SK-N-SH (cell line): Measurements from ENCODE around the gene ZNF385A. TPM values are rescaled to one million over a fixed set of nuclear protein-coding genes. Genes with fewer than 3 reads are reported as not detected.
A peak's percentile ranks its signal among the peaks of the same experiment; 100 is the strongest.

Experiments
- CTCF ChIA-PET: fragments of 300-600, 350-600 bp; formaldehyde crosslinking; extraction: SDS; loops from one replicate; lab custom pipeline; 2021; lab: Yijun Ruan, JAX
- POLR2A ChIA-PET: fragments of 350-600 bp; sonication (Branson Sonifier 250); formaldehyde crosslinking; extraction: SDS; loops from one replicate; lab custom pipeline; 2020; ENCODE audit warnings: antibody characterized with exemption, inconsistent platforms; lab: Yijun Ruan, JAX
- DNase-seq: peaks from one replicate; pipeline ENCODE4 v3.0.0; 2012
- H2AFZ ChIP-seq: fragments of 200-600 bp; sonication (generic); 2 replicates; pipeline ENCODE4 v1.8.1; 2016; ENCODE audit warnings: antibody characterized with exemption, mild to moderate bottlenecking, low read depth
- H3F3A ChIP-seq: fragments of 200-600 bp; sonication (generic); replicated peaks from 2 replicates; pipeline ENCODE3; 2016; ENCODE audit warnings: antibody characterized with exemption, mild to moderate bottlenecking; ENCODE audit not compliant: insufficient read depth
- H3K27ac ChIP-seq, 2 experiments: fragments of 200-500 bp in 1 of 2; fragments of 200-600 bp in 1 of 2; sonication (Bioruptor generic) in 1 of 2; sonication (generic), shearing (Covaris generic) in 1 of 2; 2 replicates each; pipeline versions ENCODE4 v1.5.1 to v1.6.1; 2014 to 2016; ENCODE audit warnings: low read depth in 2 of 2, inconsistent platforms in 1 of 2, low read length in 1 of 2, mild to moderate bottlenecking in 1 of 2, mixed read lengths in 1 of 2
- H3K27me3 ChIP-seq: fragments of 200-600 bp; sonication (generic), shearing (Covaris generic); 2 replicates; pipeline ENCODE4 v1.6.1; 2016; ENCODE audit warnings: mixed run types; ENCODE audit not compliant: insufficient read depth
- H3K36me3 ChIP-seq, 2 experiments: fragments of 200-500 bp in 1 of 2; fragments of 200-600 bp in 1 of 2; sonication (Bioruptor generic) in 1 of 2; sonication (generic) in 1 of 2; replicated peaks in 1 of 2; 2 replicates each; pipeline versions ENCODE3 to v1.5.1; 2014 to 2016; ENCODE audit warnings: low read length in 1 of 2, mild to moderate bottlenecking in 1 of 2; ENCODE audit not compliant: insufficient read depth in 2 of 2, control insufficient read depth in 1 of 2
- H3K4me1 ChIP-seq, 2 experiments: fragments of 200-500 bp in 1 of 2; fragments of 200-600 bp in 1 of 2; sonication (Bioruptor generic) in 1 of 2; sonication (generic), shearing (Covaris generic) in 1 of 2; 2 replicates each; pipeline versions ENCODE4 v1.5.1 to v1.6.1; 2014 to 2016; ENCODE audit warnings: low read depth in 1 of 2, low read length in 1 of 2, mixed run types in 1 of 2; ENCODE audit not compliant: insufficient read depth in 2 of 2, control insufficient read depth in 1 of 2
- H3K4me2 ChIP-seq: fragments of 200-600 bp; sonication (generic), shearing (Covaris generic); 2 replicates; pipeline ENCODE4 v1.6.1; 2017; ENCODE audit warnings: mixed run types
- H3K4me3 ChIP-seq, 2 experiments: fragments of 200-500 bp in 1 of 2; fragments of 200-600 bp in 1 of 2; sonication (Bioruptor generic) in 1 of 2; sonication (generic), shearing (Covaris generic) in 1 of 2; 2 replicates each; pipeline versions ENCODE4 v1.5.1 to v1.8.1; 2014 to 2016; ENCODE audit warnings: low read depth in 2 of 2, inconsistent platforms in 1 of 2, low read length in 1 of 2, mild to moderate bottlenecking in 1 of 2, mixed read lengths in 1 of 2, moderate library complexity in 1 of 2
- H3K79me2 ChIP-seq: fragments of 200-600 bp; sonication (generic); 2 replicates; pipeline ENCODE4 v1.8.1; 2017; ENCODE audit warnings: mild to moderate bottlenecking; ENCODE audit not compliant: insufficient read depth
- H3K9ac ChIP-seq: fragments of 200-600 bp; sonication (generic); 2 replicates; pipeline ENCODE4 v1.6.1; 2017; ENCODE audit warnings: mixed run types
- H3K9me2 ChIP-seq: fragments of 200-600 bp; sonication (generic); 2 replicates; pipeline ENCODE4 v1.6.1; 2017; ENCODE audit warnings: mixed run types
- H3K9me3 ChIP-seq: fragments of 200-600 bp; sonication (generic); 2 replicates; pipeline ENCODE4 v1.6.1; 2017; ENCODE audit warnings: mixed run types, mild to moderate bottlenecking, moderate library complexity
- H4K20me1 ChIP-seq: fragments of 200-600 bp; sonication (generic); 2 replicates; pipeline ENCODE4 v1.6.1; 2017; ENCODE audit warnings: mild to moderate bottlenecking, mixed run types; ENCODE audit not compliant: insufficient read depth
- CTCF ChIP-seq: fragments of 200-600 bp; sonication (generic); IDR thresholded peaks from 2 replicates; pipeline ENCODE4 v1.6.1; 2017; ENCODE audit warnings: antibody characterized with exemption, mild to moderate bottlenecking, moderate library complexity
- ELF1 ChIP-seq: IDR thresholded peaks from 2 replicates; pipeline ENCODE4 v1.4.0; 2012
- EP300 ChIP-seq, 2 experiments: IDR thresholded peaks; 2 replicates each; pipeline versions ENCODE4 v1.4.0 to v1.6.1; 2012; ENCODE audit warnings: borderline replicate concordance in 1 of 2, low read depth in 1 of 2, low read length in 1 of 2
- FOSL2 ChIP-seq: IDR thresholded peaks from 2 replicates; pipeline ENCODE4 v1.4.0; 2012; ENCODE audit warnings: low read depth, mild to moderate bottlenecking, moderate library complexity, borderline replicate concordance
- FOXJ3 ChIP-seq: sonication (generic); formaldehyde crosslinking; IDR thresholded peaks from 2 replicates; pipeline ENCODE4 v1.5.1; 2020; ENCODE audit warnings: mild to moderate bottlenecking, missing genetic modification reagents
- MEF2A ChIP-seq: IDR thresholded peaks from 2 replicates; pipeline ENCODE4 v1.4.0; 2012; ENCODE audit warnings: low read depth, borderline replicate concordance
- POLR2AphosphoS5 ChIP-seq: IDR thresholded peaks from 2 replicates; pipeline ENCODE4 v1.6.1; 2012; ENCODE audit warnings: low read depth, low read length
- RAD21 ChIP-seq: IDR thresholded peaks from 2 replicates; pipeline ENCODE4 v1.6.1; 2012; ENCODE audit warnings: mild to moderate bottlenecking, low read length
- RCOR1 ChIP-seq: fragments of 150-350 bp; IDR thresholded peaks from 2 replicates; pipeline ENCODE4 v1.6.1; 2017; ENCODE audit warnings: antibody characterized with exemption, low read length
- REST ChIP-seq: IDR thresholded peaks from 2 replicates; pipeline ENCODE4 v1.6.1; 2012; ENCODE audit warnings: mild to moderate bottlenecking, low read depth, low read length, moderate library complexity
- RFX5 ChIP-seq: IDR thresholded peaks from 2 replicates; pipeline ENCODE4 v1.6.1; 2012; ENCODE audit warnings: mild to moderate bottlenecking, improper control_type of control experiment, low read length
- SIN3A ChIP-seq: IDR thresholded peaks from 2 replicates; pipeline ENCODE4 v1.6.1; 2012; ENCODE audit warnings: low read depth, mild to moderate bottlenecking, low read length, moderate library complexity, borderline replicate concordance
- TAF1 ChIP-seq: IDR thresholded peaks from 2 replicates; pipeline ENCODE4 v1.6.1; 2012; ENCODE audit warnings: low read depth, mild to moderate bottlenecking, low read length, moderate library complexity, borderline replicate concordance
- TCF12 ChIP-seq: IDR thresholded peaks from 2 replicates; pipeline ENCODE4 v1.4.0; 2012
- TEAD4 ChIP-seq: IDR thresholded peaks from 2 replicates; pipeline ENCODE4 v1.4.0; 2012; ENCODE audit warnings: mild to moderate bottlenecking, borderline replicate concordance; ENCODE audit not compliant: insufficient read depth
- USF1 ChIP-seq: IDR thresholded peaks from 2 replicates; pipeline ENCODE4 v1.4.0; 2012; ENCODE audit warnings: low read depth, borderline replicate concordance
- YY1 ChIP-seq: IDR thresholded peaks from 2 replicates; pipeline ENCODE4 v1.4.0; 2012; ENCODE audit warnings: low read depth, mild to moderate bottlenecking
- ZBTB33 ChIP-seq: IDR thresholded peaks from 2 replicates; pipeline ENCODE4 v1.4.0; 2012; ENCODE audit warnings: low read depth, borderline replicate concordance
- WGBS: methylation state at CpG from one replicate; pipeline ENCODE4 v1.1.6; 2017; ENCODE audit warnings: low lambda C conversion rate; 5-methylcytosine and 5-hydroxymethylcytosine counted together
- polyA plus RNA-seq, 3 experiments: library from polyadenylated mRNA; depleted of rRNA; stranded (reverse); fragments of >200 nt; gene quantifications; 2 replicates each; pipeline ENCODE4 v1.2.3, GENCODE V29; 2012

ZNF385A gene
- polyA plus RNA-seq, 1 of the 3 experiments (the other 2 are of a cell fraction): 2.6 TPM

GRCh38 chr12:54401119-54401518 is 16.6 kb upstream of the ZNF385A start (continued):
- TF ChIP-seq REST (no peak), MEF2A (no peak), RFX5 (no peak), USF1 (no peak), EP300 (IDR thresholded peaks at IDR 0.05; ENCODE audit: borderline replicate concordance in 1 of 2, low read depth in 1 of 2, low read length in 1 of 2) (no peak), SIN3A (no peak), CTCF (no peak)

- Histone ChIP-seq H3F3A (peaks cover 22% of the 10 kb centered on the region), H3K9ac (no peak overlapping the region), H3K9me3 (no peaks in the 10 kb centered on the region), H3K79me2 (no peaks in the 10 kb centered on the region), H3K27ac (no peak overlapping the region), H4K20me1 (no peaks in the 10 kb centered on the region), H3K9me2 (no peaks in the 10 kb centered on the region), H3K4me3 (no peak overlapping the region; a peak in 1 of 4 replicates), H3K4me2 (no peak overlapping the region), H3K27me3 (no peaks in the 10 kb centered on the region), H3K36me3 (peaks cover 61 to 74% of the 10 kb centered on the region in 2 experiments), H2AFZ (no peak overlapping the region), H3K4me1 (no peaks in the 10 kb centered on the region)
- WGBS: 69% methylated on average over 6 of the region's 8 CpGs
- POLR2A ChIA-PET: interaction anchor here (0.6 to 1.0 kb wide), 3 partner anchors 14 to 898 kb away, joined by 3 to 4 read pairs (median 3); partner anchors contain the start of gene TARBP2
- DNase-seq: peak; percentile 89
- CTCF ChIA-PET: interaction anchor here (0.6 to 12.3 kb wide), 54 partner anchors 8 to 1707 kb away, joined by 3 to 490 read pairs (median 4); partner anchors contain the start of genes GTSF1, HOXC9, ITGA5 and ZNF385A
- TF ChIP-seq MEF2A (no peak), FOSL2 (no peak), EP300 (IDR thresholded peaks at IDR 0.05; ENCODE audit: borderline replicate concordance in 1 of 2, low read depth in 1 of 2, low read length in 1 of 2) (no peak), ZBTB33 (no peak), ELF1 (no peak), TAF1 (no peak), RAD21 (peak; percentile 88), RCOR1 (no peak), CTCF (peak; percentile 99), RFX5 (no peak), TCF12 (no peak), TEAD4 (no peak), POLR2AphosphoS5 (no peak), YY1 (no peak), FOXJ3 (CRISPR knock-in tag) (no peak)
Measured at GRCh38 chr12:54398995-54399793, 14.7 kb upstream of the ZNF385A start.
